NAMALWA (cell line): ENCODE measurements around the gene TRIM27.
"Not testable (repeated sequence)": the region's sequence is repeated elsewhere in the genome, so short reads cannot be mapped to it uniquely, and the experiment has no call there.

Source experiments
- DNase-seq: peaks from one replicate; pipeline ENCODE4 v3.0.0-alpha.2; 2015; ENCODE audit warnings: low spot score

Gene TRIM27

DNA sequence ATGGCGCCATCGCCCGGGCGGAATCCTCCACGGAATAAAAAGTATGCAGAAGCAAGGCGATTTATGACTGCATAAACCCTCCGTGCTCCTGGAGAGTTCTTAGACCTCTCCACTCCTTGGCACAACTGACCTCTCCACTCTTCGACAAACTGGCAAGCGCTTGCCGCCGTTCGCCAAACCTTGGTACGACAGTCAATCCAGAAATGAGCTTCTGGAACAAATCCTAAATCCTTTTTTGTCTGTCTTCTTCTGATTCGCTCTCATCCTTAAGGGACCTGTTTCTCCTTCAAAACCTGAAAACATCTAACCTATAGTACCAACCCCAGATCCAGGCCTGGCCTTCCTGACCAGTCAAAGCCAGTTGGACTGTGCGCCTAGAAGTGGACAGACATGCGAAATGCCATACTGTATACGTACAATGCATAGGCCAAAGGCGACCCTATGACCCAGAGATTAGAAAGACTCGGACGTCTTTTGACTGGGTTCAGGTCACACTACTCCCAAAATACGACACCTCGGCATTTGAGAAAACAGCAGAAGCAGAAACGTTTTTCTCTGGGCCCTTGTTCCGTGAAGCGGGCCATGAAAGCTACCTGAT lies 59.4 kb downstream of the TRIM27 start:
- no peak for DNase-seq

DNA sequence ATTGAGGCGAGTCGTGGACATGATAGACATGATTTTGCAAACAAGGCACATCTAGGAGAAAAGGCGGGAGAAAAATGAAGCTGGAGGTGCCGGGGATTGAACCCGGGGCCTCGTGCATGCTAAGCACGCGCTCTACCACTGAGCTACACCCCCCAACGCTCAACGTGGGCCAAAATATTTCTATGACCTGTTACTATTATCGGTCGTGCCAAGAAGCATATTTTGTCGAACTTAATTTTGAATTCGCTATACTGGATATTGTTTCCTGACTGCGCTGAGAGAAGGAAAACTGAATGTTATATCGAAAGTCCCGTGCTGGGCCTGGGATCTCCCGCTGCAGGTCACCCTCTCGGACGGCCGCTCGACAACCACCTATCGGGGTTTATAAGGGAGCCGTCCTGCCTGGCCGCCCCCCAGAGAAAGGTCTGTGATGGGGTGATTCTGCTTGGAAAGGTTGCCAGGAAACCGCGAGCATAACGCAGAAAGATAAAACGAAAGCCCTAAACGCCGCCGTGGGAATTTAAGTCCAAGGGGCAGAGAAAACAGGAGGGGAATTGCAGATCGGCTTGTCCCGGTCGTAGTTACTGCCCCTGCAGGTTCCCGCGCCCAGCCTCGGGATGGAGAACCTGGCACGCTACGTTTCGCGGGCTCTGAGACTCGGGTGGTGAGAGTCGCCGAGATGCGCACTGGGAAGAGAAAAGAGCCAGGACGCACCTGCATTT lies 60.0 kb downstream of the TRIM27 start:
- DNase-seq, result peak; percentile 92

GRCh38 chr6:28862077-28862476 lies 61.7 kb downstream of the TRIM27 start:
- no peak for DNase-seq

DNA sequence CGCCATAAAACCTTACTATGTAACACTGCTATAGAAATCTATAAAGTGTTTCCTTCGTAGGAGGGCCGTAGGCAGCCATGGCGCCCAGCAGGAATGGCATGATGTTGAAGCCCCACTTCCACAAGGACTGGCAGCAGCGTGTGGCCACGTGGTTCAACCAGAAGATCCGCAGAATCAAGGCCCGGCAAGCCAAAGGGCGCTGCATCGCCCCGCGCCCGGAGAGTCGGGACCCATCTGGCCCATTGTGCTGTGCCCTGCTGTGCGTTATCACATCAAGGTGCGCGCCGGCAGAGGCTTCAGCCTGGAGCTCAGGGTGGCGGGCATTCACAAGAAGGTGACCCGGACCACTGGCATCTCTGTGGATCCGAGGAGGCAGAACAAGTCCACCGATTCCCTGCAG lies 62.4 kb downstream of the TRIM27 start:
- no peak for DNase-seq

- no peak for DNase-seq
These were observed 63.2 kb downstream of the TRIM27 start for GRCh38 chr6:28860581-28860980.

DNA sequence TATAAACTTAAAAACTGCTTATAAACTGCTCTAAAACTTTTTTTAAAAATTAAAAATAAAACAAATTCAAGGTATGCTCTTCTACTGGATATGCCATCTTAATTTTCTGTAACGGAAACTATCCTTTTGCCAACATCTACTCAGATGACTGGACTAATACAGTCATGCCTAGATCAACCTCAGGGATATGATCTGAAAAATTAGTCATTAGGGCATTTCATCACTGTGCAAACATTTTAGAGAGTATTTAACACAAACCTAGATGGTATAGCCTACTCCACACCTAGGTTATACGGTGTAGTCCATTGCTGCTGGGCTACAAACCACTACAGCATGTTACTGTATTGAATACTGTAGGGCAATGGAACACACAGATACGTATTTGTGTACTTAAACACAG lies 64.8 kb downstream of the TRIM27 start:
- DNase-seq, result no peak

- peak; percentile 56 for DNase-seq
These were observed 67.2 kb downstream of the TRIM27 start for GRCh38 chr6:28856620-28857005.

- DNase-seq, result not testable (repeated sequence)
These were observed 69.4 kb downstream of the TRIM27 start for GRCh38 chr6:28854405-28854804.
